AG10803 (cell line): ENCODE results near the gene ALDH1B1.
A peak's percentile ranks its signal among the peaks of the same experiment; 100 is the strongest.

Experiments used
- DNase-seq: peaks from one replicate; pipeline ENCODE4 v3.0.0; 2010; ENCODE audit warnings: low read depth
- H3K4me3 ChIP-seq: 2 replicates; pipeline ENCODE4 v1.5.1; 2011; ENCODE audit warnings: mild to moderate bottlenecking, low read length, control low read depth
- CTCF ChIP-seq: conservative IDR thresholded peaks from 2 replicates; pipeline ENCODE4 v1.5.1; 2011; ENCODE audit warnings: mild to moderate bottlenecking, low read length, control low read depth, inconsistent platforms

The ALDH1B1 gene

GRCh38 chr9:38382141-38382540 lies 10.4 kb upstream of the ALDH1B1 start:
- no peak overlapping the region for H3K4me3 ChIP-seq
- no peak for DNase-seq
- no peak for TF ChIP-seq CTCF

- DNase-seq: peak; percentile 52
- no peak overlapping the region for H3K4me3 ChIP-seq
- no peak for TF ChIP-seq CTCF
Observed at GRCh38 chr9:38384990-38385848, 7.3 kb upstream of the ALDH1B1 start.

GRCh38 chr9:38385896-38386295 lies 6.6 kb upstream of the ALDH1B1 start:
- no peak for TF ChIP-seq CTCF
- no peak for DNase-seq
- no peak overlapping the region for H3K4me3 ChIP-seq

GRCh38 chr9:38386319-38386895 lies 6.1 kb upstream of the ALDH1B1 start:
- TF ChIP-seq CTCF: no peak

GRCh38 chr9:38387066-38387465 lies 5.4 kb upstream of the ALDH1B1 start:
- no peak for TF ChIP-seq CTCF
- DNase-seq: no peak
- no peak overlapping the region for H3K4me3 ChIP-seq

More at GRCh38 chr9:38386319-38386895, 6.1 kb upstream of the ALDH1B1 start:
- DNase-seq: no peak
- H3K4me3 ChIP-seq: no peak overlapping the region

GRCh38 chr9:38387751-38388150 lies 4.8 kb upstream of the ALDH1B1 start:
- TF ChIP-seq CTCF: no peak
- H3K4me3 ChIP-seq: no peak overlapping the region
- DNase-seq: no peak
